Measurements from ENCODE around the gene GTF2H2C_2.
"Not testable (repeated sequence)": the region's sequence is repeated elsewhere in the genome, so short reads cannot be mapped to it uniquely, and the experiment has no call there.

The GTF2H2C_2 gene

DNA sequence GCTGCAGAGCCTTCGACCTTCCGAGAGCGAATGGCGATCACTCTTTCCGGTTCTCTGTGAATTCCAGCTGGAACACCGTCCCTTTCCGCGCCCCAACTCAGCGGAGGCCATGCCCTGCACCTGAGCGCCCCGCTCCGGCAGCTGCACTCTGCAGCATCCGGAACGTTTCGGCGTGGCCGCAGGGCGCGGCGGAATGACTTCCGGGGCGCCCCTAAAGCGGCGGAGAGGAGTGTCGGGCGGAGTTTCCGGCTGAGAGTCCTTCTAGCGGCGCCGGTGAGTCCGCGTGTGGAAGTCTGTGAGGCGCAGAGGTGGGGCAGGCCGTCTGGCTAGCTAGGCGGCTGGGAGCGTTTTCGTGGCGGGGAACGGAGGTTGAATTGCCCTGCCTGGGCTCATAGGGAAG, at the start of gene GTF2H2C_2:
GTF2H2C_2 (plus strand) TSS at position 252 of the 400 bp plus-strand sequence.
- H3K36me3 Mint-ChIP-seq (ENCODE audit: low read depth); H3K4me1 Mint-ChIP-seq; H3K27ac Mint-ChIP-seq; DNase-seq; H3K9me3 Mint-ChIP-seq; H3K4me3 Mint-ChIP-seq; H3K27me3 Mint-ChIP-seq (ENCODE audit: low read depth, poor library complexity): not testable (repeated sequence)

DNA sequence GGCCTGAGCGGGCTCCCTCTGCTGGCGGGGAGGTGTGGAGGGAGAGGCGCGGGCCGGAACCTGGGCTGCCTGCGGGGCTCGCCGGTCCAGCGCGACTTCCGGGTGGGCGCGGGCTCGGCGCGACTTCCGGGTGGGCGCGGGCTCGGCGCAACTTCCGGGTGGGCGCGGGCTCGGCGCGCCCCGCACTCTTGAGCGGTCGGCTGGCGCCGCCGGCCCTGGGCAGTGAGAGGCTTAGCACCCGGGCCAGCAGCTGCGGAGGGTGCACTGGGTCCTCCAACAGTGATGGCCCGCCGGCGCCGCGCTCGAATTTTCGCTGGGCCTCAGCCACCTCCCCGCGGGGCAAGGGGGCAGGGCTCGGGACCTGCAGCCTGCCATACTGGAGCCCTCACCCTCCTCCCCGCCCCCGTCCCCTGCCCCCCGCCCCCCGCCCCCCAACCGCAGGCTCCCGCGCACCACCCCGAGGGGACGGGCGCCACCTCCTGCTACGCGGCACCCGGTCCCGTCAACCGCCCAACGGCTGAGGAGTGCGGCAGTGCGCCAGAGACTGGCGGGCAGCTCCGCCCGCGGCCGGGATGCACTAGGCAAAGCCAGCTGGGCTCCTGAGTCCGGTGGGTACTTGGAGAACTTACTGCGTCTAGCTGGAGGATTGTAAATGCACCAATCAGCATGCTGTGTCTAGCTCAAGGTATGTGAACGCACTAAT, 14.0 kb upstream of the GTF2H2C_2 start:
- not testable (repeated sequence) for H3K4me1 Mint-ChIP-seq; H3K27me3 Mint-ChIP-seq (ENCODE audit: low read depth, poor library complexity); H3K36me3 Mint-ChIP-seq (ENCODE audit: low read depth); H3K27ac Mint-ChIP-seq; H3K9me3 Mint-ChIP-seq
- peak; percentile 67 for DNase-seq
- H3K4me3 Mint-ChIP-seq, result peak overlapping the region; percentile 63

- not testable (repeated sequence) for H3K9me3 Mint-ChIP-seq; H3K27me3 Mint-ChIP-seq (ENCODE audit: low read depth, poor library complexity); H3K4me3 Mint-ChIP-seq; H3K36me3 Mint-ChIP-seq (ENCODE audit: low read depth); H3K27ac Mint-ChIP-seq; H3K4me1 Mint-ChIP-seq; DNase-seq
Observed at GRCh38 chr5:70421322-70421721, 6.2 kb downstream of the GTF2H2C_2 start.

GRCh38 chr5:70423215-70423614, 8.0 kb downstream of the GTF2H2C_2 start:
- H3K27ac Mint-ChIP-seq, result not testable (repeated sequence)

DNA sequence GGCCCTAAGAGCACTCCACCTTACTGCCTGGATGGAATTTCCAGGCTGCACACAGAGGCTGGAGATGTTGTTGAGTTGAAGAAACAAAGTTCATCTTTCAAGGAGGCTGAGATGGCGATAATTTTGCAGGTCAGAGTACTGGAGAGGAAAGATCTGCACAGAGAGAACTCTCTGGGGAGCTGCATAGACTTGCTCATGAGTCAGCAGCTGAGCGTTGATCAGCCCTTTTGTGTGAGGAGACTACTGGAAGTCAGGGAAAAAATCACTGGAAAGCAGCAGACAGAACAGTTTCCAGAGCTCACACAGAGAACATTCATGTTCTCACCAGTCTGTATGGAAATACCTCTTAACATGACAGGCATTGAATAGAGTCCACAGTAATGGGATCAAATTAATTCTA, 23.4 kb downstream of the GTF2H2C_2 start:
- not testable (repeated sequence) for H3K27me3 Mint-ChIP-seq (ENCODE audit: low read depth, poor library complexity); H3K9me3 Mint-ChIP-seq; H3K4me3 Mint-ChIP-seq; H3K4me1 Mint-ChIP-seq; DNase-seq; H3K27ac Mint-ChIP-seq
- peaks cover 10% of the 10 kb centered on the region for H3K36me3 Mint-ChIP-seq (ENCODE audit: low read depth)

More at GRCh38 chr5:70423215-70423614, 8.0 kb downstream of the GTF2H2C_2 start:
- DNase-seq; H3K27me3 Mint-ChIP-seq (ENCODE audit: low read depth, poor library complexity); H3K36me3 Mint-ChIP-seq (ENCODE audit: low read depth); H3K4me1 Mint-ChIP-seq; H3K4me3 Mint-ChIP-seq; H3K9me3 Mint-ChIP-seq: not testable (repeated sequence)

- H3K9me3 Mint-ChIP-seq; H3K4me3 Mint-ChIP-seq; H3K36me3 Mint-ChIP-seq (ENCODE audit: low read depth); H3K4me1 Mint-ChIP-seq; H3K27ac Mint-ChIP-seq; DNase-seq; H3K27me3 Mint-ChIP-seq (ENCODE audit: low read depth, poor library complexity): not testable (repeated sequence)
Observed at GRCh38 chr5:70449565-70449964, 34.4 kb downstream of the GTF2H2C_2 start.

- H3K36me3 Mint-ChIP-seq (ENCODE audit: low read depth); DNase-seq; H3K4me3 Mint-ChIP-seq; H3K4me1 Mint-ChIP-seq; H3K27me3 Mint-ChIP-seq (ENCODE audit: low read depth, poor library complexity); H3K27ac Mint-ChIP-seq; H3K9me3 Mint-ChIP-seq: not testable (repeated sequence)
Observed at GRCh38 chr5:70451249-70451984, 36.2 kb downstream of the GTF2H2C_2 start.

DNA sequence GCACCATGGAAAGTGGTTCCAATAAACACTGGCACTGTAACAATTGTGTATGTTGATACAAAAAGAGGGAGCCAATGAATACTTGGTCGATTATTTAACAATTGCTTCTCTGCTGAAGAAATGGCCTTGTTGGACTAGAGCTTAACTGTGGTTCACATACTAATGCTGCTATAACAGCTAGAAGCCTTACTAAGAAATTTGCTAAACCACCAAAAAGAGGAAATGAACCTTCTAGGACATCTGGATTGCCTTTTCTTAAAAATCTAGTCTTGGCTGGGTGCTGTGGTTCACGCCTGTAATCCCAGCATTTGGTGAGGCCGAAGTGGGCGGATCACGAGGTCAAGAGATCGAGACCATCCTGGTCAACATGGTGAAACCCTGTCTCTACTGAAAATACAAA, 41.9 kb downstream of the GTF2H2C_2 start:
- H3K4me3 Mint-ChIP-seq; H3K27me3 Mint-ChIP-seq (ENCODE audit: low read depth, poor library complexity); H3K9me3 Mint-ChIP-seq; H3K4me1 Mint-ChIP-seq; H3K36me3 Mint-ChIP-seq (ENCODE audit: low read depth); DNase-seq; H3K27ac Mint-ChIP-seq: not testable (repeated sequence)

DNA sequence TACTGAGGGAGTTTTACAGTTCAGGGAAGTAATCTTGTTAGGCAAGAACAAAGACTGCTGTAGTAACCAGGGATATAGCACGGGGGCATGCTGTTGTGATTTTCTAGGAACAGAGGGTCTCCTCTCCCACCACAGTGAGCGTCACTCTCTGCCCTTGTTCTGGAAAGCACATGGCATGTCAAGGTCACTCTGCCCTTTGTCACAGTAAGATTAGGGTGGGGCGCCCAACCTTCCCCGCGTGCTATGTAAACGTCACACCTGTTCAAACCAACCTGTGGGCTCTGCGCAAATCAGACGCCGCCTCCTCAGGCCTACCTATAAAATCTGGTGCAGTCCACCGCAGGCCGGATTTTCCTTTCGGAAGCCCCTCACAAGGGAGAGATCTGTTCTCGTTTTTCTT, 44.0 kb downstream of the GTF2H2C_2 start:
- not testable (repeated sequence) for H3K27me3 Mint-ChIP-seq (ENCODE audit: low read depth, poor library complexity); H3K36me3 Mint-ChIP-seq (ENCODE audit: low read depth); H3K4me1 Mint-ChIP-seq; H3K27ac Mint-ChIP-seq; H3K9me3 Mint-ChIP-seq; DNase-seq; H3K4me3 Mint-ChIP-seq

DNA sequence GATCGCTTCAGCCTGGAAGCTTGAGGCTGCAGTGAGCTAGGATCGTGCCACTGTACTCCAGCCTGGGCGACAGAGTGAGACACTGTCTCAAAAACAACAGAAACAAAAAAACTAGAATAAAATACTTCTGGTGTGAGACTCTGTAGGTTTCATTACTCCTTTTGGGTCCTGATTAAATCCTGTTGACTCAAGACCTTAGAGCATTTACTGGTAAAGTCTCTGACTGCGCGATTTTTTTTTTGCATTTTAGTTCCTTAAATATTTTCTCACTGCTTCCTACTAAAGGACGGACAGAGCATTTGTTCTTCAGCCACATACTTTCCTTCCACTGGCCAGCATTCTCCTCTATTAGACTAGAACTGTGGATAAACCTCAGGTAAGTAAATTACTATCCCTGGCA, 46.8 kb downstream of the GTF2H2C_2 start:
- not testable (repeated sequence) for DNase-seq; H3K4me1 Mint-ChIP-seq; H3K27me3 Mint-ChIP-seq (ENCODE audit: low read depth, poor library complexity); H3K27ac Mint-ChIP-seq; H3K36me3 Mint-ChIP-seq (ENCODE audit: low read depth); H3K9me3 Mint-ChIP-seq; H3K4me3 Mint-ChIP-seq

DNA sequence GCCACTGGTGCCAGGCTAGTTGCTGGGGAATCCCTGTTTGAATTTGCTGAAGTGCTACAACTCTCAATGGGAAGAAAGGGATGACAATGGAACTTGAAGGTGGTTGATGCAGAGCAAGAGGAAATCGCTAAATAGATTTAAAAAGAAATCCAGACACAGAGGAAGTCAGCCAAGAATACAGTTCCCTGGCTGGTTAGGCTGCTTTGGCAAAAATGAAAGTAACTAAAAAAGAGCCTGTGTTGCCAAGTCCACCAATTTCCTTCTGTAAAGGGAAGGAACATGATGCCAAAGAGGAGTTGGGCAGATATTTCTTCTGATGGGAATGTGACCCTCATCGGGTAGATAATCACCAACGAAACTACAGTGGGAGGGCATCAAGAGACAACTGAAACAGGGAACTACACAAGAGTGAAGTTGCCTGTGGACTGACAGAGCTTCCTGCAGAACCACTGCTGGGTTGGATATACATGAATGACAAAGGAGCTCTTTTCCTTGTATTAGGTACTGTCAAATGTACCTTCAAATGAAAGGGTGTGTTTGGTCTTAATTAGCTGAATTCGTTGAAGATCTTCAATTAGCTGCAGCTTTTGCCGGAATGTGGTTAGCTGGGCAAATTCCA, 49.0 kb downstream of the GTF2H2C_2 start:
- not testable (repeated sequence) for H3K36me3 Mint-ChIP-seq (ENCODE audit: low read depth); H3K4me3 Mint-ChIP-seq; DNase-seq; H3K4me1 Mint-ChIP-seq; H3K27me3 Mint-ChIP-seq (ENCODE audit: low read depth, poor library complexity); H3K27ac Mint-ChIP-seq; H3K9me3 Mint-ChIP-seq

DNA sequence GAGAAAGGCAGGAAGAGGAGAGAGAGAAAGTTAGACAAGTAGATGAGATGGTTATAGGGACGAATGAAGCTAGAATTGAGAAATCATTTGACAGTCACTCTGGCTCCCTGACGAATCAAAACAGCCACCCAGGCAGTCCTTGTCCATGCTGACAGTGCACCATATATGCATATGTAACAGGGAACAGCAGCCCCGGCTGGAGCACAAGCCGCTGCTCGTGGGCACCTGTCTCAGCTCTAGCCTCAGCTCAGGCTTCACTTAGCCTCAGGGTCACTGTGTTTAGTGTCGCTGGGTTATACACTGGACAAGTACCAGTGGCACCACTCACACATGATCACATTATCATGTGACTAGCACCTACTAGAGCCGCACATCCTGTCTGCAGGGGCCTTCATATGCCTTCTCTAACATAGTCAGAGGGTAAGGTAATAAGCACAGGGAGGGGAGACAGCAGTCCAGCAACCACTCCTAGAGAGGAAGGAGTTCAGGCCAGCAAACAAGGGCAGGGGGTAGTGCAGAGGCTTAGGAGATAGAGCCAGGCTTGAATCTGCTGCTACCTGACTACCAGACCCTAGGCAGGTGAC, 54.9 kb downstream of the GTF2H2C_2 start:
- not testable (repeated sequence) for H3K4me1 Mint-ChIP-seq; H3K36me3 Mint-ChIP-seq (ENCODE audit: low read depth); H3K9me3 Mint-ChIP-seq; H3K4me3 Mint-ChIP-seq; H3K27ac Mint-ChIP-seq; H3K27me3 Mint-ChIP-seq (ENCODE audit: low read depth, poor library complexity); DNase-seq

Data from nephron progenitor cell (in vitro differentiated cells).